Cardiac septum (tissue), 1 donor: ENCODE measurements around the gene CAPN2. TPM values are rescaled to one million over a fixed set of nuclear protein-coding genes. Genes with fewer than 3 reads are reported as not detected.

Experiments used
- DNase-seq: peaks from one replicate; pipeline ENCODE4 v3.0.0-alpha.2; 2020; ENCODE audit warnings: low spot score
- intact Hi-C: fragments of 100-400 bp; cut with DNase I; formaldehyde crosslinking; loops from one replicate; pipeline ENCODE4 v1.14.0; 2022
- total RNA-seq: library from RNA; stranded (reverse); fragmentation: NEBNext Ultra II Directional; extraction: Animal tissue kit (Norgen Biotek cat#: 25700); gene quantifications from one replicate; pipeline ENCODE4 v1.2.1, GENCODE V29; 2021
- donor health status: DM: no; HTN: no; CAD: no.

The CAPN2 gene
- total RNA-seq, 1 donor from 2014 or later: 80.0 TPM

DNA sequence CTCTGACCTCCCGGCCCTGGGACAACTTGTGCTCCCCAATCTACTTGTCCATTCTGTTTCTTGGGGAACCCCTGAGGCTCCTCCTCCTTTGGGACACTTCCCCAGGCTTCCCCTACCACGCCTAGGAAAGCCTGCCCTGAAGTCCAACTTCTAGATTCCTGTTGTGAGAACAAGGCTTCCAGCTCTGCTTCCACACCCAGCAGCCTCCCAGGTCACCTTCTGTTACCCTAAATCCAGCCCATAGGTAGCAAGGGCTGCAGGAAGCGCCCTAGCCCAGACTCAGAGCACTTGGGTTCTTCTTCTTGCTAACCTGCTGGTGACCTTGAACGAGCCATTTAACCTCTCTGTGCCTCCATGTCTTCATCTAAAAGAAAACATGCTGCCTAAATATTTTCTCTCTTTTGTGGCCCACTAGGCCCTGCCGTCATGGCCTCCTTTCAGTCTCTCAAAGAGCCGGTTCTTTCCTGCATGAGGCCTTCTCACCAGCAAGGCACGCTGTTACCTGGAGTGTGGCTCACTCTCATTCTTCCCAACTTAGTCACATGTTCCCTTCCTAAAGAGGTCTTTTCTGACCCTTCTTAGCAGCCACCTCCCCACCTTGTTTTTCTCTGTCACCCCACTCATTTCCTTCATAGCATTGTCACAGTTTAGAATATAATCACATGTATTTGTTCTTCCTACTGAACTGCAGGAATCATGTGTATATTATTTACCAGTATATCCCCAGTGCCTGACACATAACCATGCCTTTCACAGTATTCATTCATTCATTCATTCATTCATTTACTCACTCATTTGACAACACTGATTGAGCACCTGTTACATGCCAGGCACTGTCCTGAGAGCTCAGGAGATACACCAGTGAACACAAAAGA lies 1.4 kb downstream of the CAPN2 start:
- intact Hi-C loops: no loop called here
- no peak for DNase-seq

DNA sequence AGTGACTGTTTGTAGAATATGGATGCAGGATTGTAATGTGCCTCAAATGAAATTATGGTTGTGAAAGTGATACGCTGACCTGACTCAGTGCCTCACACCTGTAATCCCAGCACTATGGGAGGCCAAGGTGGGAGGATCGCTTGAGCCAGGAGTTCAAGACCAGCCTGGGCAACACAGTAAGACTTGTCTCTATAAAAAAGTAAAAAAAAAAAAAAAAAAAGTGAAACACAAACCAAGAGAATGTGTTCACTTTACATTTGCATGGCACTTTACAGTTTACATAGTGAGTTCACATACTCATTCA lies 2.0 kb downstream of the CAPN2 start:
- intact Hi-C loops: no loop called here
- no peak for DNase-seq

DNA sequence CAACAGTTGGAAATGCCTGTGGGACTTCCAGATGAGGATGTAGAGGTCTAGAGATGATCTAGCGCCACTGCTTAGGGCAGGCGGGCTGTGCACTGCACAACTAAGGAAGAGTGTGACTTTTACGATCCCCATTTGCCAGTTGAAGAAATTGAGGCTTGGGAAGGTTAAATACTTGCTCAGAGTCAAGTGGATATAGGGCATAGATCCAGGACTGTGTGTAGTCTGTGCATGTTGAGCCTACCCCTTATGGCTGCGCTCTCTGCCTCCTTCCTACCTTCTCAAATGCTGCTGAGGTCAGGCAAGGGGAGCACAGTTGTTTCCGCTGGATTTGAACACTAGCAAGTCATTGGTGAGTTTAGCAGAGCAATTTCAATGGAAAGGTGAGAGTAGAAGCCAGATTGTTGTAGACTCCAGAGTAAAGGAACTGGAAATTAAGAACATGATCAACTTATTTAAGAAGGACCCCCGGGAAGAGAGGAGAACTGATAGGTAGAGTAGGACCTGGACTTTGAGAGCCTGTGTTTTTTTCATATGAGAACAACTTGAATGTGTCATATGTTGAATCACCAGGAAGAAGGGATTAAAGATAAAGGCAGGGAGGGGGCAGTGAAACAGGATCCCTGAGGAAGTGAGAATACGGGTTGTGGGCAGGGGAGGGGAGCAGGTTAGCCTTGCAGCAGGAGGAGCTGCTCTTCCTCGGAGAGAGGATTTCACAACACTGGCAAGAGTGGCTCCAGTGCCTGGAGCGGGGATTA lies 2.7 kb downstream of the CAPN2 start:
- DNase-seq: no peak
- intact Hi-C loops: no loop called here

DNA sequence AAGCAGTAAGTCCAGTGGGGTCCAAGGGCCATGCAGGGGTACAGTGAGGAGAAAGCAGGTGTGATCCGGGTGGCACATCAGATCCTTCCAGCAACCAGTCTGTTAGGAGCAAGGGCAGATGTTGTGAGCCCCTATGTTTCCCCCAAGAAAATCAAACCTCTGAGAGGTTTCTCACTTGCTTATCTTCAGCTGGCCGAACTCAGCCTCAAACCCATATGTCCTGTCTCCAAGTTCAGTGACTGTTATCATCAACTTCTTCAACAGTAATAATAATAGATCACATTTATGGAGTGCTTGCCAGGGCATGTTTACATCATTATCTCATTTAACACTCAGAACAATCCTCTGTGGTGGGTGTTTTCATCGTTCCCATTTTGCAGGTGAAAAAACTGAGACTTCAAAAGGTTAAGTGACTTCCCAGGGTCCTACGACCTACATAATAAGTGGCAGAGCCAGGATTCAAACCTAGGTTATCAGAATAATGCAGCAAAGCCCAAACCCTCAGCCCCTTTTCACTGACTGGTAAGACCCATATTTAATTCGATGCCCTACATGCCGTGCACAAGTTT lies 3.3 kb downstream of the CAPN2 start:
- no peak for DNase-seq
- intact Hi-C loops: no loop called here

DNA sequence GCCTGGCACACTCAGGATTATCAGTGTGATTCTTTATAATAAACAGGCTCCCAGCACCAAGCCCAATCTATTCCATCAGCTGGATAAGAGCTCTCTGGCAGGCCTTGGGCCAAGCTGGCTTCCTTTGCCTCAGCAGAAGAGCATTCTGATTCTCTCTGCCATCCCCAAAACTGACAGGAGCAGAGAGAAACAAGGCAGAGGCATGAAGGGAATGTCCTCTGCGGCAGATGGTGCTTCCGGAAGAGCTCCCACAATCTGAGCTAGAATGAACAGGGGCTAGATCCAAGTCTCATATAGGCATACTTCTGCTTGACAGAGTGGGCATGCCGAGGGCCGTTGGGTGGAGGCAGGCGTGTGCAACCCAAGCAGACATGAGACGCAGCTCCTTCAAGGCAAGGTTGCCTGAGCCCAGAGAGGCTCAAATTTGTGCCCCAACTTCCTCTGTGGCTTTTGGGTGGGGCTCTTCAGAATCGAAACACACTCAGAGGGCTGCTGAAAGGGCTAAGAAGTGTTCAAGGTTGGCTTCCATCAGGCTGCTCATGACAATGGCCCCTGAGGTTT lies 4.0 kb downstream of the CAPN2 start:
- DNase-seq: no peak
- intact Hi-C loops: no loop called here

DNA sequence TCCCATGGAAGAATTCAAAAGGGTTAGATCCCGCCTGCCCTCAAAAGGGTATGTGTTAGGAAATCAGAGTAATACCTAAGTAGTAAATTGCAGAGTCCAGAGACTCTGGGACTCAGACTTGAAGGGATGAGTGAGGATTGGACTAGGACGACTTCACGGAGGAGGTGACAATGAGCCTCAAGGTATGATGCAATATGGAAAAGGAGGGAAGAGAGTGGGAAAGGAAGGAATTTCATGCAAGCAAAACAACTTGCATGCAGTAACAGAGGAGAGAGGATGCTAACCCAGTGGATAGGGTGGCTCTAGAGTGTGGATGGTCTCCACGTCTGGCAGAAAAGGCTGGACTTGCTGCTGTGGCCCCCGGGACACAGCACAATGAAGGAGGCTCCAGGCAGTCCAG lies 4.8 kb downstream of the CAPN2 start:
- DNase-seq: no peak
- intact Hi-C loops: no loop called here

DNA sequence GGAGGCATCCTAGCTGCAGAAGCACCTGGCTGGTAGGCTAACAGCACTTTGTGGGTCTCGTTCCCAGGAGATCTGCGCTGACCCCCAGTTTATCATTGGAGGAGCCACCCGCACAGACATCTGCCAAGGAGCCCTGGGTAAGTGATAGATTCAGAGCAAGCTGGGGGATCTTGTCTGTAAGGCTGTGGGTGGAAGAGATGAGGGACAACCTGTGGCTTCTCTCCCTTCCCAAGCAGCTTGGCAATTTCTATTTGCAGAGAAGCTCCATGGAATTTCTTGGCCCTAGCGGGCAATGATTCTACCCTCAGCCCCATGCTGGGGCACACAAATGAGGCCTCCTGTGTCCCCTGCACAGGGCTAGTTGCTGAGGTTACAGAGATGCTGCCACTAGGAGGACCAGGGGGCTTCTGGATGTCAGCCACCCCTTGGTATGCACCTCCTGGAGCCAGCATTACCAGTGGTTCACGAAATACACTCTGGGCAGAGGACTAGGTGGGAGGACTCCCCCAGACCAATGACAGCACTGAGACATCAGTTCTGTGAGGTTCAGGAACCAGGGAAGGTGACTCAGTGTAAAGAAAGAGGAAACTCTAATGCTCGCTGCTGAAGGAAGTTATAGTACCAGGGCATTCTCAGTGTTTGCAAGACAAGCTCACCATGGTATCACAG lies 5.5 kb downstream of the CAPN2 start:
- no peak for DNase-seq
- intact Hi-C loops: no loop called here

DNA sequence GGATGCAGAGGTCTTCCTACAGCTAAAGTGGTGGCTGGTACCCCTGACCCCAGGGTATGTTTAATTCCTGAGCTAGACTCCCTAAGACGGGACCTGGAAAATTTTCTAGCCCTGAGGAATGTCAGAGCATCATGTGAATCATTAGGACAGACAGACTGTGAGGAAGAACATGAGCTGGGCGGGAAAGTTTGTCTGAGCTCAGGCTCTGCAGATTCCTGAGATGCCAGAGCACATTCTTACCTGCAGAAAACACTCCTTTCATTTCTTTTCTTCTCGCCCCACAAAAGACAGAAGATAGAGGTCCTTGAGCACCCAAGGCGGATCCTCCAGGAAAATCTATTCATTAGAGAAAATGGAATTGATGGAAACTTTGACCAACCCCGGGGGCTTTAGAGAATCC lies 6.5 kb downstream of the CAPN2 start:
- DNase-seq: no peak
- intact Hi-C loops: no loop called here

DNA sequence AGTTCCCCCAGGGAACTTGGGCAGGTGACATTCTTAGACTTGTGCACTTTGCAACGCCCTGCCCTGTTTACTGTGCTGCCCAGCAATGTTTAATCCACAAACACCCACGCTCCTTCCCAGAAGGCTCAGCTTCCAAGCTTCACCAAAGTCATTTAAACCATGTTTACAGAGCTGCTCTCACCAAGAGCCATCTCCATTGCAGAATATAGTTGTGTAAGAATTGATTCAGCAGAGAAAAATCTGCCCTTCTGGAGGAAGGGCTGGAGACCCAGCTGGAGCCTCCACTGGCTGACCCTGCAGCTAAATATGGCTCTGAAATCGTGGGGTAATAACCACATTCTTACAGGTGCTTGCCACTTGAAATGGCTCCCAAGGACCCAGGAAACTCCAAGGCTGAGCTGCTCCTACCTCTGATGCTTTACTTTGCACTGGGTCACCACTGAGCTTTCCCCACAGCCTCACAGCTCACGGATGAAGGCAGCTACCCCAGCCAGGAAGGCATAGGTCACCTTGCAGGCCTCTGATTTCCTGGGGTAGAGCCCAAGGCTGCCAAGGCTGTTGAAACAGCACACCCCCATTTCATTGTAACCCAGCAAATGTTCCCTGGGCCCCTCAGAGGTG lies 8.7 kb downstream of the CAPN2 start:
- no peak for DNase-seq
- intact Hi-C loops: no loop called here

DNA sequence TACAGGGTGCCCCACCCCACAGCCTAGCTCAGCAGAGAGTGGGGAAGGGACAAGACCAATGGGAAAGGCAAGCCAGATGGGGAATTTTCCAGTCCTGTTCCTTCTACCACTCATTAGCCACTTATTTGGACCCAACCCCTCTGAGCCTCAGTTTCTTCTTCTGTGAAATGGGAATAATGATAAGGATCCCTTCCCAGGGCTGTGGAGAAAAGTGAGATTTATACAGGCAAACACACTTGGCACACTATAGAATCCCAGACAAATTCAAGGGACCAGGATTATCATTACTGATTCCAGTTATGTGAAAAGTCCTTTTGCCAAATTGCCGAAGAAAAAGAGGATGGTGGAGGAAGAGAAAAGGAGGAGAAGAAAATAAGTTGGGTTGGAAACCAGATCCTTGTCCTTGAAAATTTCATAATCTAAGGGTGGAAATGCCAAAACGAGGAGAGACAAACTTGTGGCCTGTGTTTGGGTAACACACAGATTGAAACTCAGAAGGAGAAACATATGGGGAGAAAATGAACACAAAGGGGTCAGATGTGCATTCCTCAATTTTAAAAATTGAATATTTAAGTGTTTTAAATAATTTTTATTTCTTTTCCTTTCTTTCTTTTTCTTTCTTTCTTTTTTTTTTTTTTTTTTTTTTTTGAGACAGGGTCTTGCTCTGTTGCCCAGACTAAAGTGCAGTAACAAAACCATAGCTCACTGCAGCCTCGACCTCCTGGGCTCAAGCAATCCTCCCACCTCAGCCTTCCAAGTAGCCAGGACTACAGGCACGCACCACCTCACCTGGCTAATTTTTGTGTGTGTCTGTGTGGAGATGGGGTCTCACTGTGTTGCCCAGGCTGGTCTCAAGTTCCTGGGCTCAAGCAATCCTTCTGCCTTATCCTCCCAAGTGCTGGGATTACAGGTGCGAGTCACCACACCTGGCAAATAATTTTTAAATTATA lies 9.6 kb downstream of the CAPN2 start:
- intact Hi-C loops: no loop called here
- no peak for DNase-seq

DNA sequence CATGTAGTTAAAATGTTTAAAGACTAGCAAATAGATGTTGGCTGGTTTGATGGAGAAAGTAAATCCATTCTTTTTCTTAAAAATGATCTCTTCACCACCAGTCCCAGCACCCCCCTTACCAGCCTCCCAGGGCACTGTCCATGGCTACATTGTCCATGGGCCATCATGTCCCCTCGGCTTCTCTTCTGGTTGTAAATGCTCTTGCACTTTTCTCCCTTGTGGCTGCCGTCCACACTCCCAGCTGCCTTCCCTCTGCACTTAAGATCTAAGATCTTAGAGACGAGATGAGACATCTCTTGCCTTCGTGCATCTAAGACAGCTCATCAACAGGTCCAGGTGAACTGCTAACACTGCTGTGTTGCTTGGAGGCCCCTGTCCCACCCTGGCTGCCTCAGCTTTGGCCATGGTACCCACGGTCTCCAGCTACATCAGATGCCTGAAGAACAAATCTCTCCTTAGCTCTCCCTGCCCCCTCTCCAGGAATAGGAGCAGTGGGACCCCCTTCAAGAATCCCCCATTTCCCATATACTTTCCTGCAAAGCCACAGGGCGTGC lies 11.1 kb downstream of the CAPN2 start:
- DNase-seq: no peak
- intact Hi-C loops: no loop called here

DNA sequence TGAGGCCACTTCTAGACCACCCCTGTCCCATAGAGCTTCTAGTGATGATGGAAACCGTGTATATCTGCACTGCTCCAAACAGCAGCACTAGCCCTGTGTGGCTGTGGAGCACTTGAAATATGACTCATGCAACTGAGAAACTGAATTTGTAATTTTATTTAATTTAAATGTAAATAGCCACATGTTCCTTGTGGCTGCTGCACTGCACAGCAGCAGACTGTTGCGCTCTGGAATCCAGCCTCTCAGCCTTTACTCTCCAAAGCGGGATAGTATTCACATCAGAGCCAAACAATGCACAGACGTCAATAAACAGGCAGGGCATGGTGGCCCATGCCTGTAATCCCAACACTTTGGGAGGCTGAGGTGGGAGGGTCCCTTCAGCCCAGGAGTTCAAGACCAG lies 12.0 kb downstream of the CAPN2 start:
- no peak for DNase-seq
- intact Hi-C loops: no loop called here

DNA sequence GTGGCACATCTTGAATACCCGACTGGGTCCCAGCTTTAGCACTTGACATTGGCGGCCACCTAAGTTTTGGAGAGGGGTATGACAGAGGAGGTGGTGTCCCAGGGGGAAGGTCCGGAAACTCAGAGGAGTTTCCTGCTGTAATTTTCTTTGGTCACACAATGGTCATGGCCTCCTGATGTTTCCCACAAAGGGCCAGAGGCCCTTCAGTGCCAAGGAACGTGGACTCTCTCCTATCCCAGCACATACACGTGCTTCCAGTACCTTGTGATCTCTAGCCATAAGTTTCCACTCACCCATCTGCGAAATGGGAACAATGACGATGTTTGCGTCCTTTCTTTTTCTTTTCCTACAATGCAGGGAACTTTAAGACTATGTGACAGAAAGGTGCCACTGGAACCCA lies 13.2 kb downstream of the CAPN2 start:
- intact Hi-C loops: no loop called here
- no peak for DNase-seq

DNA sequence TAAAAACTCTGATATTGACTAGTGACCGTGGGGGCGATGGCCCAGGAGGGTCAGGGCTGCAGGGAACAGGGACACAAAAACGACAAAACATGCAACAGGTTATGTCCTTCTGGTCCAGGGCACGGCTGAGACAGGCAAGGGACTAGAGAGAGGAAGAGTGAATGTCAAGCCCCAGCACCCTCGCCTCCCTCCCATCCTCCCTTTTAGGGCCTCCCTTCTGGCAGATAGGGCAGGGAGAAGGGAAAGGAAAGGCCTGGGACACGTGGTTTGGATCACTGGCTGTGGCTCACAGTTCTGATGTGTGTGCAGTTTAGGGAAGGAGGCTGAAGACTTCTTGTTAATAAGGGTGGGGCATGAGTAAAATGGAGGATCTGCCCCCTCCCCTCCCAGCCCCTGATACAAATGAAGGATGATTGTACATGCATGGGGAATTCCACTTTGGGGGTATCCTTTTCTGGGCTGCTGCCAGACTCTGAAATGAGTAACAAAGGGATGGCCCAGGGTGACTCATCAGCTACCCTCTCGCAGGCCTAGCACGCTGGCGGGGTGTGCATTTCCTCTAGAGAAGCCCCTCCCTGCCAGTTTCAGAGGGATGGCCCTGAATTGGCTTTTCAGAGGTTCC lies 14.2 kb downstream of the CAPN2 start:
- intact Hi-C loops: no loop called here
- DNase-seq: peak; percentile 86

DNA sequence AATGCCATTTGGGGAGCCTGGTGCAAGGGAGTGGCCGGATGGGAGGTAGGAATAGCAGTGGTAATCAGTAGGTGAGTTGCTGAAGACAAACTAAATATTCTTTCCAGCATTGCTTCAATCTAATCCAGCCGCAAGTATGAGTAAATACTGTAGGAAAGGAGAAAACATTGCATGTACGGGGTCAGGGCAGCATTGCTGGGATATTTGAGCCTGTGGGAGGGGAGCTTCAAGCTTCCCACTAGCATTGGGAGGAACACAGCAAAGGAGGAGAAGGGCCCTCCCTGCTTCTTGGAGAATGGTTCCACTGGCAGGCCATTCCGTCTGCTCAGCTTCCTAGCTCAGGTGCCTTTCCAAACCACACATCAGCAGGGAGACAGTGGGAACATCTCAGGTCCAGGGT lies 15.2 kb downstream of the CAPN2 start:
- intact Hi-C loops: no loop called here

DNA sequence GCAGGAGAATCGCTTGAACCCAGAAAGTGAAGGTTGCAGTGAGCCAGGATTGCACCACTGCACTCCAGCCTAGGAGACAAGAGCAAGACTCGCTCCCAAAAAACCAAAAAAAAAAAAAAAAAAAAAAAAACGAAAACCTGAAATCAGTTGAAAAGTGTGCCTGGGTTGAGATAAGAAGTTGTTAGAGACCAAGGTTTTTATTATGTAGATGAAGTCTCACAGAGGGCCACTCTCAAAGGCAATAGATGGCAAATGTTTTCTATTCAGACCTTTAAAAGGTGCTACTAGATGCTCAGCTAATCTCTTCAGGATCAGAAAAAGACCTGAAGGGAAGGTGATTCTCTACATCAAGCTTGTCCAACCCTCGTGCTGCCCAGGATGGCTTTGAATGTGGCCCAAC lies 17.6 kb downstream of the CAPN2 start:
- intact Hi-C loops: no loop called here
- no peak for DNase-seq

More for the DNA sequence above, 15.2 kb downstream of the CAPN2 start:
- no peak for DNase-seq

DNA sequence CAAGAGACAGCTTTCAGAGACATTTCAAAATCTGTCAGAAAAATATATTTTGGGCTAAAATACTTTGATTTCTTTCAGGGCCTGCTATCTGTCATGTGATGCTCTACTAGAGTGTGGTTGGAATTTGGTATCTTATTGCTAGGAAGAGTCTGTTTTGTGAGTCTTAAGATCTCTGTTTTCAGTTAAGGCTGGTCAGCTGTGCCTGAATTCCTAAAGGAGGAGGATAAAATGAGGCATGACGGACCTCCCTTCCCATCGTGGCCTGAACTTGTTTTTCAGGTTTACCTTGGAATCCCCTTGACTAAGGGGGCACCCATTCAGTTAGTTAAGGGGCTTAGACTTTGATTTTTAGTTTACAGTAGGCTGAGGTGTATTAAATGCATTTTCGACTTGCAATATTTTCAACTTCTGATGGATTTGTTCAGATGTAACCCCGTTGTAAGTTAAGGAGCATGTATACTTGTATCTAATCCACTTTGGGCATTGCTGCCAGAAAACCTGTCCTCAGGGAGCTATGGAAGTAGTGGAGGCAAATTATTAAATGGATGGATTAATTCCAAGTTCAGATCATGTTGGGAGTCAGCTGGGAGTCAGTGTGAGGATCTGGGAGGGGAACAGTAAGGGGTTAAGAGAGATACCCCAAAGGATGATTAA lies 18.3 kb downstream of the CAPN2 start:
- no peak for DNase-seq

More for the DNA sequence above, 18.3 kb downstream of the CAPN2 start:
- intact Hi-C loops: no loop called here
